PC-3 (cell line): Measurements from ENCODE around the gene STRADA.

Experiments used
- CTCF ChIP-seq: fragments of 300-600 bp; sonication (generic); conservative IDR thresholded peaks from 2 replicates; pipeline ENCODE4 v1.5.1; 2017; ENCODE audit warnings: antibody characterized with exemption, low read depth, mild to moderate bottlenecking, low read length
- EZH2 ChIP-seq: fragments of 300-600 bp; sonication (generic); IDR thresholded peaks from one replicate; pipeline ENCODE4 v1.6.1; 2017; ENCODE audit warnings: antibody characterized with exemption, mild to moderate bottlenecking, low read length; ENCODE audit not compliant: unreplicated experiment
- EZH2phosphoT487 ChIP-seq: fragments of 300-600 bp; sonication (generic); IDR thresholded peaks from 2 replicates; pipeline ENCODE4 v1.6.1; 2018; ENCODE audit warnings: mild to moderate bottlenecking, antibody characterized with exemption, low read length, borderline replicate concordance

GRCh38 chr17:63762161-63763078, 20.8 kb upstream of the STRADA start:
- TF ChIP-seq CTCF (no peak), EZH2phosphoT487 (no peak), EZH2 (no peak)
